HG03064 (cell line): Measurements from ENCODE around the gene ZFHX3.
A peak's percentile ranks its signal among the peaks of the same experiment; 100 is the strongest.

Experiments used
- ATAC-seq: cut with Tn5 transposase; IDR thresholded peaks from one replicate; pipeline ENCODE4 v1.9.1; 2021; ENCODE audit warnings: low read depth; ENCODE audit not compliant: unreplicated experiment

ZFHX3 gene

DNA sequence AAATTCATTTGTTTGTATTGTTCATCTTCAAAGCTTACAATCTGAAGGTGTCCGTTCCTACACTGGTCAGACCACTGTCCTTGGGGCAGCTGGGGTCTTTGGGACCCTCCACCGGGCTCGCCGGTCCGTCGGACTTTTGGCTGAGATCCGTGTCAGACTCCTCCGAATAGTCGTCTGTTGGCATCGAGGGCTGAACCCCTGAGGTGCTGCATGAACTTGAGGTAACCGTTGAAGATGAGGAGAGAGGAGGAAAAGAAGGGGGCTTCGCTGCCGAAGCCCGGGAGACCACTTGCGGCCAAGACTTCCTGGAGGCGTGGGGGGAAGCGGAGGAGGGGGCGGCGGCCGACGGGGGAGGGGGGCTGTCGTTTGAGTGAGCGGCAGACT is 260.8 kb downstream of the ZFHX3 start:
- ATAC-seq: no peak

DNA sequence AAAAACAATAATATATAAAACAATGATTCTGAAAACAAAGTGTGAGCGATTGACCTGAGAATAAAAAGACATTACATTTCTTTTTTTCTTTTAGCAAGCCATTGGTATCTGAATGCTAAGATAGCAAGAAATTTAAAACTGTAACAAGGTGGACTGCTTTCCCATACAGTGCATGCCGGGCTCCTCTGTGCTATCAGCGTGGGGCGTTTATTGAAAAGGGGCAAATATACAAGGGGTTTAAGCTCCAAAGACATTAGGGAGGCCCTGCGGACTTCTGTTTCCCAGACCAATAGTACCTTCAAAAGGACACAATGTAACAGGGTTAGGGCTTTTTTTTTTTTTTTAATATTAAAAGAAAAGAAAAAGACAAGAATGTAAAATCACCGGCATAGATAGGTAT is 261.3 kb downstream of the ZFHX3 start:
- ATAC-seq: no peak

DNA sequence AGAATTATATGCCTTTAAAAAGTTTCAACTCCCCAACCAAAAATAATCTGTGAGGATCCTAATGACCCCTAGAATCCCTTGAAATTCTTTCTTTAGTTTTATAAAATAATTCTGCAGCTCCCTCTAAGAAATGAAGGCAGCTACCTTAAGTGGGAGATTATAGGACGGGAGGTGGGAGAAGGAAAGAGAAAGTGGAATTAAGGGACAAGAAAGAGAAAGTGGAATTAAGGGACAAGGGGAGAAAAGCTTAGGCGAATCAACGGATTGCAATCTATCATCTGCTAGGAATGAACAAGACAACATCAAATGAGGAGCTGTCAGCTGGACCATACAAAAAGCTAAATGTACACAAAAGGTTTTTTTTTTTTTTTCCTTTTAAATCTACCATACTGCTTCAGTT is 262.0 kb downstream of the ZFHX3 start:
- ATAC-seq: no peak

DNA sequence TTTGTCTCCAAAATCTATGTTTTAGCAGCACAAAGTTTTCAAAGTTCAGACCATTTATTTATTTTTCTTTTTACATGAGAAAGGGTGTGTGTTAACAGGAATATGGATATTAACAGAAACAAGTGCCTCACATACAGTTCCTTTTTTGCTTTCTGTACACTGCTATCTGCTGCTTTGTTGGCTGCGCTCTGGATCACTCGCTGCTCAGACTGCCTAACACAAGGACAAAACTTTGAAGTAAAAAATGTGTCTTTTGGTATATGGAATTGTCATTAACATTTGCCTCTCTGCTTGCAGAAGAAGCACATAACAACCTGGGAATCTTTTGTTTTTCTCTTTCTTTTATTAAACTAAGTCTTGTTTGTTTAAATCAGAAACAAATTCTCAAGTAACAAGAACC is 262.8 kb downstream of the ZFHX3 start:
- no peak for ATAC-seq

DNA sequence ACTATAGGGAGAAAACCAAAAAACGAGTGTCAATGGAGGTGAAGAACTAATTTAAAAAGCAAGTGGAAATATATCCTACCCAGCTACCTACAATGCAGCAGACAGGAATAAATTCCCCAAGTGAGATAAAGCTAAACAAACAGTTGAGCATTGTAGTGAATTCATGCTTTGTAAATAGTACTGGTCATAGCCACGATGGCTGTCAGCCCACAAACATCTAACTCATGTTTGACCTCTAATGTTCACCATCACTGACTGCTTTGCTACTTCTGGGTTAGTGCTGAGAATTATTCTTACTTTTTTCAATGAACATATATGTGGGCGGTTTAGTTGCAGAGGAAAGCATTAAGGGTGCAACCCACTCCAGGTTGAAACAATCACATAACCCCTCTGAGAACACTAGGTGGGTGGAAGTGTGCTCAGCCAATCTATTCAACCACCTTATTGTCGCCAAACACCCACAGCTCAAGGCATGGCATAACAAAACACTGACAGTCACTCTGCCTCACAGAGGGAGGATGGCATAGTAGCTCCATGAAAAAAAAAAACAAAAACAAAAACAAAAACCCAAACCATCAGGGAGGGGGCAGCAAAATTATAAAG is 264.1 kb downstream of the ZFHX3 start:
- no peak for ATAC-seq

DNA sequence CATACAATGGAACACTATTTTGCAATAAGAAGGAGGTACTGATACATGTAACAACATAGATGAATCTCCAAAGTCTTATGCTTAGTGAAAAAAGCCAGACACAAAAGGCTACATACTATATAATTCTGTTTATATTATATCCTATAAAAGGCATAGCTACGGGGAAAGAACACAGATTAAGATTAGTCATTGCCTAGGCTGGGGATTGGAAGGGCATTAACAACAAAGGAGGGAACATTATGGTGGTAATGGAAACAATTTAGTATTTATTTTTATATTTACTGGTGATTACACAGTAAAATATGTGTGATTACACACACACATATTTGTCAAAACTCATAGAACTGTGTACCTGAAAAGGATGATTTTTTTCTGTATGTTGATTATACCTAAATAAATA is 278.1 kb downstream of the ZFHX3 start:
- no peak for ATAC-seq

DNA sequence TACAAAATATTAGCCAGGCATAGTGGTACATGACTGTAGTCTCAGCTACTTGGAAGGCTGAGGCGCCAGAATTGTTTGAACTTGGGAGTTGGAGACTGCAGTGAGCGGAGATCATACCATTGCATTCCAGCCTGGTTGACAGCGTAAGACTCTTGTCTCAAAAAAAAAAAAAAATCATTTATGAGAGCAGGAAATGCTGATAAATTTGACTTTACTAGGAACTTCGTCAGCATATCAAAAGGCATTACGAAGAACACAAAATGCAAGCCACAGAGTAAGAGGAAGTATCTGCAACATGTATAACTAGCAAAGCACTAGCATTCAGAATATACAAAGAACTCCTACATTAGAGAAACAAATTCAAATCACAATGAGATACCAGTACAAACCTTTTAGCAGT is 279.3 kb downstream of the ZFHX3 start:
- no peak for ATAC-seq

DNA sequence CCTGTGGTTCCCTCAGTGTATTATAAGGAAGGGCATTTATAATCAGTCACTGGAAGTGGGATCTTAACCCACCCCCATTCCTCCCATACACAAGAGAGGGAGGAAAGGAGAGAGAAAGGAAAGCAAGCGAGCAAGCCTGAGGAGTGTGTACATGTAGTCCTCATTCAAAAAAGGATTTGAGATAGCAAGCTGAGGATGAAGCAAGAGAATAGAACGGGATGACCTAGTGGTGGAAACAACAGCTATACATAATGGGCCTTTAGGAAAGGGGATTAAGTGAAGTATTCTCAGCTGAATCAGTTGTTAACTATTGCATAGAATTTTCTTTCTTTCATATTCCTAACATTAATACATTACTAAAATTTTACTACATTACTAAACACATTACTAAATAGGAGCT is 281.4 kb downstream of the ZFHX3 start:
- ATAC-seq: no peak

DNA sequence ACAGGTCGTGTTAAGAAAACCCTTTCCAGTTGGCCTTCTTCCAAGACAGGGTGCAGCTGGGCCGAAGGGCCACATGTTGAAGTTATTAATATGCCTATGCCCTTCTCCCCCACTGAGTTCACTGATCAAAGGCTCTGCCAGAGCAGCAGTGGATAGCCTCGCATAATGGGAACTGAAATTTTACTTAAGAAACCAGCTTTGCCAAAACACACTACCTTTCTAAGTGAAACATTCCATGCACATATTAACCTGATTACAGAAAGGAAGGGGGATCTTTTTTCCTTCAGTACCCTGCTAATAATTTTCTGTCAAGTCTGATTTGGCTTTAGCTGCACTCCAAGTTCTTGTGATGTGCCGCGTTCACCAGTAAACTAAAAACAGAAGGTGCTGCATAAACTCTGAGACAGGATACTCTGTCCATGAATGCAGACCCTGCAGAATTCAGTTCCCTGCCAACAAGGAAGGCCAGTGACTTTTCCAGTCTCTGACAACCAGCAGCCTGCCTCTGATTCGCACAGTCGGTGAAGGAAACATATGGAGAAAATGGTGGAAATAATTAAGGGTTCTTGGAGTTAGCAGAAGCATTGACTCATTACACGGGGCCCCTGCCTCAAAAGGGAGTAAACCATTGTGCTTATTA is 283.8 kb downstream of the ZFHX3 start:
- no peak for ATAC-seq

DNA sequence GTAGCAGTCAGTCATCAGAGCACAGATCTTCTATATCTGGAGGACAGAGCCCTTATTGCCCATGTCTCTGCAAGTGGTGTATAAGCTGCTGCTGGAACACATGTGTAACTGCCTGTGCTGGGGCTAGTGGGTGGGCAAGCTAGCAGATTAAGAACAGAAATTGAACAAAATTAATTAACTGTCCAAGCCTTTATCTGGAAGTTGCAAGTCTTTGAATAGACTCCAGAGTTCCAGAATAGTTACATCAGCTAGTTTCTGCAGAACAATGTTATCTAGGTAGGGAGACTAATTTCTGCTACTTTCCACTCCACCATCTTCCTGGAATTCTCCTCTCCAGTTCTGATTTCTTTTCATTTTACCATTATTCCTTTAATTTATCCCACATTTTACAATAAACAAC is 287.3 kb downstream of the ZFHX3 start:
- ATAC-seq: no peak

DNA sequence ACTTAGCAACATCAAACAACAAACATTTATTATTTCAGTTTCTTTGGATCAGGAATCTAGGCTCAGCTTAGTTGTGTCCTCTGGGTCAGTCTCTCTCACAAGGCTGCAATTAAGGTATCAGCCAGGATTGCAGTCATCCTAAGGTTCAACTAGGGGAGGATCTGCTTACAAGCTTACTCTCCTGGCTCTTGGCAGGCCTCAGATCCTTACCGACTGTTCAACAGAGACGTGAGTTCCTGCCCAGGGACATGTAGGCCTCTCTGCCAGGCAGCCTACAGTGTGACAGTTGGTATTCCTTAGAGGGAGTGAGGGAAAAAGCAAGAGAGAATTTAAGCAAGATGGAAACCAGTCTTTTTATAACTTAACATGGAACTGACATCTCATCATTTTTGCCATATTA is 294.0 kb downstream of the ZFHX3 start:
- no peak for ATAC-seq

DNA sequence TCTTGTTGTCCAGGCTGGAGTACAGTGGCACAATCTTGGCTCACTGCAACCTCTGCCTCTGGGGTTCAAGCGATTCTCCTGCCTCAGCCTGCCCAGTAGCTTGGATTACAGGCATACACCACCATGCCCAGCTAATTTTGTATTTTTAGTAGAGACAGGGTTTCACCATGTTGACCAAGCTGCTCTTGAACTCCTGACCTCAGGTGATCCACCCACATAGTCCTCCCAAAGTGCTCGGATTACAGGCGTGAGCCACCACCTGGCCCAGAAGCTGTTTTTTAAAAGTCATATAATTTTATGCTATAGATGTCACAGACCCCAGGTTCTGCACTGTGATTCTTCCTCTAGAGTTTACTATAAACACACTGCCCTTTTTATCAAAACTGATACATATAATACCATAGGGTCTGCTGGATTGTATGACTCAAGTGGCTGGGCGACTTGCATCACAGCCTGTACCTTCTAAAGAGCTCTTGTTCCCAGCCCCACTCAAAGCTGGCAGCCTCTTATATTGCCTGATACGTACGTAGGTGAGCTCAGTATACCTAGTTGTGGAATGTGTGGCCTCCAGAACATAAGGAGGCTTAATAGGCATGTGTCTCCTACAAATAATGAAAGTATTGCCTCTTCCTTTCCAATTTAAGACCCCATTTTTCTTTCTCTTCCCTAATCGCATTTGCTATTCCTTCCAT is 295.8 kb downstream of the ZFHX3 start:
- no peak for ATAC-seq

DNA sequence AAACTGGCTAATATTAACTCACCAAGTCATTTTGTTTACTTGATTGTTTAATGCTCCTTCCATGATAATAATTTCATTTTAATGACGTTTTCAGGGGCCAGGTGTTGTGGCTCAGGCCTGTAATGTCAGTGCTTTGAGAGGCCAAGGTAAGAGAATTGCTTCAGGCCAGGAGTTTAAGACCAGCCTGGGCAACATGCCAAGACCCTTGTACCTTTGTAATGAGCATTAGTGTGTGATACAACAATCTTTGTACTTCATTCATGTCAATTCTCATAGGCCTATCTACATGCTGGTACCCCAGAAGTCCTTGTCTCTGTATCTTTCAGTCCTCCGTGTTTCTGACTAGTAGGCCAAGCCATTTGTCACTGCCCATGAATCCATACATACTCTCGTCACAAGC is 296.9 kb downstream of the ZFHX3 start:
- no peak for ATAC-seq

DNA sequence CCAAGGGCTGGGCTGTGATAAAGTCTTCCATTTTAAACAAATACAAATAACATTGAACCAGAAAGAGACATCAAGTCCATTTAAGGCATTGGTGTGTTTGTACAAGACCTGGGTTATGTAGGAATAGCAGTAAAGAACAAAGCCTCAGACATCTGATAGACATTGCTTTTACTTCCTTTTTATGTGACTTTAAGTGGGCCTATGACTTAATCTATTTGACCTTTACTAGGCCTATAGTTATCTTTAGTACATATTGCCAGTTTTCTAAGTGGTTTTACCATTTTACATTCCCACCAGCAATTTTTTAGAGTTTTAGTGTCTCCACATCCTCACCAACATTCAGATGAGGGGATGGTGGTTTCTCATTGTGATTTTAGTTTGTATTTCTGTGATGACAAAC is 298.8 kb downstream of the ZFHX3 start:
- no peak for ATAC-seq

DNA sequence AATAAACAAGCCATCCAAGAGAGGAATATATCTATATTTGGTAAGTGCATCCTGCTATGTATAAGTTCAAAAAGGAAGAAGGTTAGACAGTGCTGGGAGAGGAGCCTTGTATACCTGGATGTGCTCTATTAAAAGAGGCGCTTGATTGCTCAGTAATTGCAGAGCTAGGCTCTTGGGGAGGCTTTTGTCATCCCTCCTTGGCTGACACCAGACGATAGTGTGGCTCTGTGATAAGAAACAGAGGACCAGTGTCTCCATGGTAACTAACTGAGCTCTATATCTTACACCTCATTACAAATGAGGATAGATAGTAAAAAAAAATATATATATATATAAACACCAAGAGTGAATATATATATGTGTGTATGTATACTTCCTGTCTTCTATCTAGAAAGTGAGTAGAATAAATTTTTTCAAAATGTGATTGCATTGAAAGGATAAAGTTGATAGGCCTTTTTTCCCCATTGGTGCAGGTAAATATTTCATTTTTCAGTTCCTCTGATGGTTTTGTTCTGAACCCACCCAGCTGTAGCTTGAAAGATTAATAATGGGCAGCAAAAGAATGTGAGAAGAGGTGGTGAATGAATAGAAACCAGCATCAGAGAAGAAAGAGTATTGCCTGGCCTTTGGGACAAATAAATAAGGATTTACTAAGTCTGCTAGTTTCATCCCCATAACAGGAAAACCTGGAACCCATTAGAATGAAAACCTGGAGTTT is 303.7 kb downstream of the ZFHX3 start:
- no peak for ATAC-seq

DNA sequence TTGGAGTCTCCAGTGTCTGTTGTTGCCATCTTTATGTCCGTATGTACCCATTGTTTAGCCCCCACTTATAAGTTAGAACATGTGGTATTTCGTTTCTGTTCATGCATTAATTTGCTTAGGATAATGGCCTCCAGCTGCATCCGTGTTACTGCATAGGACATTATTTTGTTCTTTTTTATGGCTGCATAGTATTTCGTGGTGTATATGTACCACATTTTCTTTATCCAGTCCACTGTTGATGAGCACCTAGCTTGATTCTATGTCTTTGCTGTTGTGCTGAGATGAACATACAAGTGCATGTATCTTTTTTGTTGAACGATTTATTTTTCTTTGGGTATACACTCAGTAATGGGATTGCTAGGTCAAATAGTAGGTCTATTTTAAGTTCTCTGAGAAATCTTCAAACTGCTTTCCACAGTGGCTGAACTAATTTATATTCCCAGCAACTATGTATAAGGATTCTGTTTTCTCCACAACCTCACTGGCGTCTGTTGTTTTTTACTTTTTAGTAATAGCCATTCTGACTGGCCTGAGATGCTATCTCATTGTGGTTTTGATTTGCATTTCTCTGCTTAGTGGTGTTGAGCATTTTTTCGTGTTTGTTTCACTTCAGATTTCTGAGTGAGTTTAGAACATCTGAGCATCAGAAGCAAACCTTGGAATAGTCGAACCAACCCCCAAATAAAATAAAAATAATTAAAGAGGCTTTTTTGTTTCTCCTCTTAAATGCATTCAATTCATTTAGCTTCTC is 304.7 kb downstream of the ZFHX3 start:
- ATAC-seq: peak; percentile 73

DNA sequence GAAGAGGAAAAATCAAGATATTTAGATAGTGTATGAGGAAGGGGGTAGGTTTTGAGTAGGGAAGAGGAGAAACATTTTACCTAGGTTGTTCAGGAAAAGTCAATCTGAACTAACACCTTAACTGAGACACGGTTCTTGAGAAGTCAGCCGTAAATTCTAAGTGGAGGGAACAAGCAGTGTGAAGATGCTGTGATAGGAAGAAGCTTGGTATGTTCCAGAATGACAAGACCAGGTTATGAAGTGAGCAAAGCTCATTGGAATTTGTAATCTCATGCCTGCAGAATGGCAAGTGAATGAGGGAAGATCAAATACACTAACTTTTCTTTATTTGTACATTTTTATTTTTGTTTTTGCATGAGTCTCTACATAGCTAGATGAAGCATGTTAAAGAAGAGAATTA is 307.6 kb downstream of the ZFHX3 start:
- no peak for ATAC-seq

DNA sequence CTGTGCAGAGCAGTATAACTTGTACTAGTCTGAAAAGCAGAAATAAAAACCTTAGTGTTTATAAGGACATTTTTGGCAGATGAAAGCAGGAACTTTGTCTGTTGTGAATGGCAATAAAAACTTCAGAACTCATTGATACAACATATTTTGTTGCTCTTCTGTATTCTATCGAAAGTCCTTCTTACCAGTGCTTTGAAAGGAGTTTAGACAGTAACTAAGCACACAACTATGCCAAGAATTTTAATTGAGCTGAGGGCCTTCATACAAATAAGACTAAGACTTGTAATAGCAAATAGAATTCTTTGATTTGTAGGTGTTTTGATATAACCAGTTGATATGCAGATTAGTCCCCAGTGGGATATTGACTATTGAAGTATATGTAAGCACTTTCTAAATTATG is 308.4 kb downstream of the ZFHX3 start:
- no peak for ATAC-seq

DNA sequence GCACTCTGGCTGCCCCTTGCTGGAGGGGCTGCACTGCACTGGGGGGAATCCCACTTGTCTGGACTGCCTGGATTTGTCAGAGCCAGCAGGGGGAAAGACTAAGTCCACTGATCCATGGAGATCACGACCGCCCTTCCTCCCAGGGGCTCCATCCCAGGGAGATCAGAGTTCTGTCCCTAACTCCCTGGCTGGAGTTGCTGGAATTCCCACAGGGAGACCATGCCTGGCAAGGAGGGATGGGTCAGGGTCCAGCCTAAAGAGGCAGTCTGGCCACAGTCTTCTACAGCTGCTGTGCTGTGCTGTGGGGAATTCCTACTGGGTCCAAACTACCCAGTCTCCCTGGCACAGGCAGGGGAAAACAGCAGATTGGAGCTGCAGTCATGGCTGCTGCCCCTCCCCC is 311.9 kb downstream of the ZFHX3 start:
- ATAC-seq: no peak
